NB4 (cell line): Measurements from ENCODE around the gene NPAS3.

Source experiments
- DNase-seq: peaks from one replicate; pipeline ENCODE4 v3.0.0; 2010; ENCODE audit warnings: low read depth
- H3K4me3 ChIP-seq: one replicate; pipeline ENCODE4 v1.5.1; 2011; ENCODE audit warnings: mild to moderate bottlenecking, low read depth, low read length, moderate library complexity
- CTCF ChIP-seq: IDR thresholded peaks from one replicate; pipeline ENCODE4 v1.5.1; 2012; ENCODE audit warnings: low read depth, low read length
- MAX ChIP-seq: IDR thresholded peaks from 2 replicates; pipeline ENCODE4 v1.6.1; 2011; ENCODE audit warnings: low read depth, low read length
- MYC ChIP-seq: IDR thresholded peaks from 2 replicates; pipeline ENCODE4 v1.6.1; 2011; ENCODE audit warnings: low read depth, low read length
- POLR2A ChIP-seq: IDR thresholded peaks from 2 replicates; pipeline ENCODE4 v1.6.1; 2011; ENCODE audit warnings: mild to moderate bottlenecking; ENCODE audit not compliant: insufficient read length; ENCODE audit errors: extremely low read depth

The NPAS3 gene

GRCh38 chr14:33454022-33454595 is 515.4 kb downstream of the NPAS3 start:
- DNase-seq, result no peak
- TF ChIP-seq POLR2A (no peak), CTCF (no peak), MAX (no peak), MYC (no peak)
- no peak overlapping the region for H3K4me3 ChIP-seq

- DNase-seq, result no peak
- no peak for TF ChIP-seq POLR2A
- no peak for TF ChIP-seq CTCF
- TF ChIP-seq MAX, result no peak
- TF ChIP-seq MYC, result no peak
- no peak overlapping the region for H3K4me3 ChIP-seq
Observed at GRCh38 chr14:33454707-33455106, 516.0 kb downstream of the NPAS3 start.

- TF ChIP-seq MAX, result no peak
- no peak for TF ChIP-seq POLR2A
- TF ChIP-seq CTCF, result no peak
- no peak for TF ChIP-seq MYC
- no peak overlapping the region for H3K4me3 ChIP-seq
- no peak for DNase-seq
Observed at GRCh38 chr14:33455654-33456345, 517.1 kb downstream of the NPAS3 start.

- no peak for TF ChIP-seq CTCF
- no peak for TF ChIP-seq MYC
- no peak for TF ChIP-seq POLR2A
- TF ChIP-seq MAX, result no peak
- no peak overlapping the region for H3K4me3 ChIP-seq
- DNase-seq, result no peak
Observed at GRCh38 chr14:33457021-33457420, 518.3 kb downstream of the NPAS3 start.

GRCh38 chr14:33457617-33458016 is 518.9 kb downstream of the NPAS3 start:
- H3K4me3 ChIP-seq, result no peak overlapping the region
- TF ChIP-seq CTCF (no peak), MYC (no peak), MAX (no peak), POLR2A (no peak)
- no peak for DNase-seq
